Gastrocnemius medialis (tissue), 4 donors: ENCODE results near the gene GALNTL6.

Experiments
- POLR2A ChIP-seq, 2 donors: fragments of 450-650 bp; IDR thresholded peaks; one replicate each; pipeline ENCODE4 v1.6.1; 2017; ENCODE audit warnings: antibody characterized with exemption in 2 of 2, mild to moderate bottlenecking in 2 of 2, moderate library complexity in 2 of 2
- TF ChIP-seq, protein P1 (sequence below), 5 experiments: fragments of 450-650 bp in 3 of 5; fragments of 200-600 bp in 2 of 5; sonication (generic) in 2 of 5; IDR thresholded peaks in 4 of 5; conservative IDR thresholded peaks in 1 of 5; 1 replicate in 4 of 5; 2 replicates in 1 of 5; pipeline ENCODE4 v1.5.1; 2016 to 2019; ENCODE audit warnings: antibody characterized with exemption in 5 of 5, mild to moderate bottlenecking in 3 of 5, moderate library complexity in 3 of 5

DNA sequence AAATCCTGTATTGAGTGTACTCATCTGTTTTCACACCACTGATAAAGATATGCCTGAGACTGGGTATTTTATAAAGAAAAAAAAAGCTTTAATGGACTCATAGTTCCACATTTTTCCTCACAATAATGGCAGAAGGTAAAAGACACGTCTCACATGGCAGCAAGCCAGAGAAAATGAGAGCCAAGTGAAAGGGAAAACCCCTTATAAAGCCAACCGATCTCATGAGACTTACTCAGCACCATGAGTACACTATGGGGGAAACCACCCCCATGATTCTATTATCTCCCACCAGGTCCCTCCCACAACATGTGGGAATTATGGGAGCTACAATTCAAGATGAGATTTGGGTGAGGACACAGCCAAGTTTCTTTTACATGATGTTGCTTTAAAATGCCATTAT, 171.9 kb downstream of the GALNTL6 start:
- TF ChIP-seq, protein P1, sequence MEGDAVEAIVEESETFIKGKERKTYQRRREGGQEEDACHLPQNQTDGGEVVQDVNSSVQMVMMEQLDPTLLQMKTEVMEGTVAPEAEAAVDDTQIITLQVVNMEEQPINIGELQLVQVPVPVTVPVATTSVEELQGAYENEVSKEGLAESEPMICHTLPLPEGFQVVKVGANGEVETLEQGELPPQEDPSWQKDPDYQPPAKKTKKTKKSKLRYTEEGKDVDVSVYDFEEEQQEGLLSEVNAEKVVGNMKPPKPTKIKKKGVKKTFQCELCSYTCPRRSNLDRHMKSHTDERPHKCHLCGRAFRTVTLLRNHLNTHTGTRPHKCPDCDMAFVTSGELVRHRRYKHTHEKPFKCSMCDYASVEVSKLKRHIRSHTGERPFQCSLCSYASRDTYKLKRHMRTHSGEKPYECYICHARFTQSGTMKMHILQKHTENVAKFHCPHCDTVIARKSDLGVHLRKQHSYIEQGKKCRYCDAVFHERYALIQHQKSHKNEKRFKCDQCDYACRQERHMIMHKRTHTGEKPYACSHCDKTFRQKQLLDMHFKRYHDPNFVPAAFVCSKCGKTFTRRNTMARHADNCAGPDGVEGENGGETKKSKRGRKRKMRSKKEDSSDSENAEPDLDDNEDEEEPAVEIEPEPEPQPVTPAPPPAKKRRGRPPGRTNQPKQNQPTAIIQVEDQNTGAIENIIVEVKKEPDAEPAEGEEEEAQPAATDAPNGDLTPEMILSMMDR (IDR thresholded peaks at IDR 0.05 in 4 of 5, conservative IDR thresholded peaks at IDR 0.05 in 1 of 5): no peak
- no peak for TF ChIP-seq POLR2A (IDR thresholded peaks at IDR 0.05)
